Measurements from ENCODE around the gene RTL1. TPM values are rescaled to one million over a fixed set of nuclear protein-coding genes. Genes with fewer than 3 reads are reported as not detected.

The RTL1 gene
- total RNA-seq, 1 experiment from 2014 or later, result not detected

GRCh38 chr14:100846309-100846859 lies 57.1 kb downstream of the RTL1 start:
- H2AFZ ChIP-seq (ENCODE audit: low read length), result no peak overlapping the region
- H4K20me1 ChIP-seq (ENCODE audit: insufficient read depth, low read depth, low read length), result no peaks in the 10 kb centered on the region
- no peaks in the 10 kb centered on the region for H3K27me3 ChIP-seq (ENCODE audit: low read length)
- DNase-seq, result no peak
- no peak overlapping the region for H3K4me3 ChIP-seq (ENCODE audit: low read length)
- no peaks in the 10 kb centered on the region for H3K9me2 ChIP-seq (replicated peaks; ENCODE audit: insufficient read depth, low read length)
- H3K4me1 ChIP-seq (ENCODE audit: low read length), result no peaks in the 10 kb centered on the region
- no peaks in the 10 kb centered on the region for H3K36me3 ChIP-seq (ENCODE audit: insufficient read depth, low read length)
- no peaks in the 10 kb centered on the region for H3K79me2 ChIP-seq (ENCODE audit: low read length)
- no peak overlapping the region for H3K4me2 ChIP-seq (ENCODE audit: low read depth, low read length, poor library complexity, severe bottlenecking)
- H3K9me3 ChIP-seq (ENCODE audit: low read length), result no peaks in the 10 kb centered on the region
- H3K9ac ChIP-seq (ENCODE audit: low read length), result no peak overlapping the region
- H3K27ac ChIP-seq (ENCODE audit: low read length), result no peak overlapping the region

- Histone ChIP-seq H2AFZ (ENCODE audit: low read length) (no peak overlapping the region), H3K4me2 (ENCODE audit: low read depth, low read length, poor library complexity, severe bottlenecking) (no peak overlapping the region), H3K9ac (ENCODE audit: low read length) (no peak overlapping the region), H3K79me2 (ENCODE audit: low read length) (no peaks in the 10 kb centered on the region), H3K9me2 (replicated peaks; ENCODE audit: insufficient read depth, low read length) (no peaks in the 10 kb centered on the region), H3K27ac (ENCODE audit: low read length) (no peak overlapping the region), H3K4me1 (ENCODE audit: low read length) (no peaks in the 10 kb centered on the region), H4K20me1 (ENCODE audit: insufficient read depth, low read depth, low read length) (no peaks in the 10 kb centered on the region), H3K9me3 (ENCODE audit: low read length) (no peaks in the 10 kb centered on the region), H3K27me3 (ENCODE audit: low read length) (no peaks in the 10 kb centered on the region), H3K4me3 (ENCODE audit: low read length) (no peak overlapping the region), H3K36me3 (ENCODE audit: insufficient read depth, low read length) (no peaks in the 10 kb centered on the region)
- no peak for DNase-seq
These were observed 58.2 kb downstream of the RTL1 start for GRCh38 chr14:100845341-100845740.

GRCh38 chr14:100844846-100845245 lies 58.7 kb downstream of the RTL1 start:
- DNase-seq, result no peak
- no peaks in the 10 kb centered on the region for H3K4me1 ChIP-seq (ENCODE audit: low read length)
- H3K27ac ChIP-seq (ENCODE audit: low read length), result no peak overlapping the region
- H3K9ac ChIP-seq (ENCODE audit: low read length), result no peak overlapping the region
- no peaks in the 10 kb centered on the region for H4K20me1 ChIP-seq (ENCODE audit: insufficient read depth, low read depth, low read length)
- no peaks in the 10 kb centered on the region for H3K9me2 ChIP-seq (replicated peaks; ENCODE audit: insufficient read depth, low read length)
- H3K4me3 ChIP-seq (ENCODE audit: low read length), result no peak overlapping the region
- no peak overlapping the region for H3K4me2 ChIP-seq (ENCODE audit: low read depth, low read length, poor library complexity, severe bottlenecking)
- H3K79me2 ChIP-seq (ENCODE audit: low read length), result no peaks in the 10 kb centered on the region
- H3K36me3 ChIP-seq (ENCODE audit: insufficient read depth, low read length), result no peaks in the 10 kb centered on the region
- no peaks in the 10 kb centered on the region for H3K27me3 ChIP-seq (ENCODE audit: low read length)
- H3K9me3 ChIP-seq (ENCODE audit: low read length), result no peaks in the 10 kb centered on the region
- H2AFZ ChIP-seq (ENCODE audit: low read length), result no peak overlapping the region

GRCh38 chr14:100844421-100844820 lies 59.1 kb downstream of the RTL1 start:
- DNase-seq, result no peak

GRCh38 chr14:100844082-100844408 lies 59.5 kb downstream of the RTL1 start:
- no peak overlapping the region for H3K4me3 ChIP-seq (ENCODE audit: low read length)
- no peaks in the 10 kb centered on the region for H3K9me3 ChIP-seq (ENCODE audit: low read length)
- no peaks in the 10 kb centered on the region for H3K9me2 ChIP-seq (replicated peaks; ENCODE audit: insufficient read depth, low read length)
- H3K4me1 ChIP-seq (ENCODE audit: low read length), result no peaks in the 10 kb centered on the region
- no peaks in the 10 kb centered on the region for H3K36me3 ChIP-seq (ENCODE audit: insufficient read depth, low read length)
- no peaks in the 10 kb centered on the region for H4K20me1 ChIP-seq (ENCODE audit: insufficient read depth, low read depth, low read length)
- H3K27ac ChIP-seq (ENCODE audit: low read length), result no peak overlapping the region
- H3K9ac ChIP-seq (ENCODE audit: low read length), result no peak overlapping the region
- no peak overlapping the region for H3K4me2 ChIP-seq (ENCODE audit: low read depth, low read length, poor library complexity, severe bottlenecking)
- H2AFZ ChIP-seq (ENCODE audit: low read length), result no peak overlapping the region
- H3K27me3 ChIP-seq (ENCODE audit: low read length), result no peaks in the 10 kb centered on the region
- DNase-seq, result no peak
- no peaks in the 10 kb centered on the region for H3K79me2 ChIP-seq (ENCODE audit: low read length)

More at GRCh38 chr14:100844421-100844820, 59.1 kb downstream of the RTL1 start:
- H3K9me3 ChIP-seq (ENCODE audit: low read length), result no peaks in the 10 kb centered on the region
- H3K27ac ChIP-seq (ENCODE audit: low read length), result no peak overlapping the region
- no peaks in the 10 kb centered on the region for H3K79me2 ChIP-seq (ENCODE audit: low read length)
- no peak overlapping the region for H3K9ac ChIP-seq (ENCODE audit: low read length)
- H3K36me3 ChIP-seq (ENCODE audit: insufficient read depth, low read length), result no peaks in the 10 kb centered on the region
- no peaks in the 10 kb centered on the region for H3K27me3 ChIP-seq (ENCODE audit: low read length)
- no peaks in the 10 kb centered on the region for H4K20me1 ChIP-seq (ENCODE audit: insufficient read depth, low read depth, low read length)
- no peaks in the 10 kb centered on the region for H3K4me1 ChIP-seq (ENCODE audit: low read length)
- no peaks in the 10 kb centered on the region for H3K9me2 ChIP-seq (replicated peaks; ENCODE audit: insufficient read depth, low read length)
- no peak overlapping the region for H3K4me2 ChIP-seq (ENCODE audit: low read depth, low read length, poor library complexity, severe bottlenecking)
- no peak overlapping the region for H2AFZ ChIP-seq (ENCODE audit: low read length)
- no peak overlapping the region for H3K4me3 ChIP-seq (ENCODE audit: low read length)

- H2AFZ ChIP-seq (ENCODE audit: low read length), result no peak overlapping the region
- no peaks in the 10 kb centered on the region for H4K20me1 ChIP-seq (ENCODE audit: insufficient read depth, low read depth, low read length)
- no peak for DNase-seq
- H3K9me3 ChIP-seq (ENCODE audit: low read length), result no peaks in the 10 kb centered on the region
- no peak overlapping the region for H3K9ac ChIP-seq (ENCODE audit: low read length)
- H3K9me2 ChIP-seq (replicated peaks; ENCODE audit: insufficient read depth, low read length), result no peaks in the 10 kb centered on the region
- no peak overlapping the region for H3K4me2 ChIP-seq (ENCODE audit: low read depth, low read length, poor library complexity, severe bottlenecking)
- H3K79me2 ChIP-seq (ENCODE audit: low read length), result no peaks in the 10 kb centered on the region
- no peaks in the 10 kb centered on the region for H3K4me1 ChIP-seq (ENCODE audit: low read length)
- H3K4me3 ChIP-seq (ENCODE audit: low read length), result no peak overlapping the region
- H3K36me3 ChIP-seq (ENCODE audit: insufficient read depth, low read length), result no peaks in the 10 kb centered on the region
- no peaks in the 10 kb centered on the region for H3K27me3 ChIP-seq (ENCODE audit: low read length)
- H3K27ac ChIP-seq (ENCODE audit: low read length), result no peak overlapping the region
These were observed 60.7 kb downstream of the RTL1 start for GRCh38 chr14:100842799-100843198.

GRCh38 chr14:100841761-100842403 lies 61.6 kb downstream of the RTL1 start:
- Histone ChIP-seq H3K36me3 (ENCODE audit: insufficient read depth, low read length) (no peaks in the 10 kb centered on the region), H3K27me3 (ENCODE audit: low read length) (no peaks in the 10 kb centered on the region), H3K9me3 (ENCODE audit: low read length) (no peaks in the 10 kb centered on the region), H3K79me2 (ENCODE audit: low read length) (no peaks in the 10 kb centered on the region), H3K9me2 (replicated peaks; ENCODE audit: insufficient read depth, low read length) (no peaks in the 10 kb centered on the region), H4K20me1 (ENCODE audit: insufficient read depth, low read depth, low read length) (no peaks in the 10 kb centered on the region), H3K27ac (ENCODE audit: low read length) (no peak overlapping the region), H3K4me2 (ENCODE audit: low read depth, low read length, poor library complexity, severe bottlenecking) (no peak overlapping the region), H3K9ac (ENCODE audit: low read length) (no peak overlapping the region), H3K4me3 (ENCODE audit: low read length) (no peak overlapping the region), H2AFZ (ENCODE audit: low read length) (no peak overlapping the region), H3K4me1 (ENCODE audit: low read length) (no peaks in the 10 kb centered on the region)
- no peak for DNase-seq

- no peak overlapping the region for H3K27ac ChIP-seq (ENCODE audit: low read length)
- no peaks in the 10 kb centered on the region for H3K36me3 ChIP-seq (ENCODE audit: insufficient read depth, low read length)
- H3K9ac ChIP-seq (ENCODE audit: low read length), result no peak overlapping the region
- H3K27me3 ChIP-seq (ENCODE audit: low read length), result no peaks in the 10 kb centered on the region
- H3K4me3 ChIP-seq (ENCODE audit: low read length), result no peak overlapping the region
- no peaks in the 10 kb centered on the region for H3K79me2 ChIP-seq (ENCODE audit: low read length)
- no peak overlapping the region for H3K4me2 ChIP-seq (ENCODE audit: low read depth, low read length, poor library complexity, severe bottlenecking)
- H3K9me3 ChIP-seq (ENCODE audit: low read length), result no peaks in the 10 kb centered on the region
- no peaks in the 10 kb centered on the region for H3K4me1 ChIP-seq (ENCODE audit: low read length)
- H3K9me2 ChIP-seq (replicated peaks; ENCODE audit: insufficient read depth, low read length), result no peaks in the 10 kb centered on the region
- no peak overlapping the region for H2AFZ ChIP-seq (ENCODE audit: low read length)
- no peak for DNase-seq
- no peaks in the 10 kb centered on the region for H4K20me1 ChIP-seq (ENCODE audit: insufficient read depth, low read depth, low read length)
These were observed 62.3 kb downstream of the RTL1 start for GRCh38 chr14:100841066-100841760.
